Mesenchymal stem cell (in vitro differentiated cells and primary cell): ENCODE data around the gene ZBTB24.

Source experiments
- DNase-seq: peaks from one replicate; pipeline ENCODE4 v3.0.0-alpha.2; 2013
- H2AFZ ChIP-seq: one replicate; pipeline ENCODE4 v1.6.1; 2013; ENCODE audit warnings: low read depth, mild to moderate bottlenecking, control low read depth, inconsistent platforms, low read length, moderate library complexity
- H2AK5ac ChIP-seq: 2 replicates; pipeline ENCODE4 v1.6.1; 2013; ENCODE audit warnings: low read length, moderate library complexity, mild to moderate bottlenecking, inconsistent platforms; ENCODE audit not compliant: severe bottlenecking
- H2BK120ac ChIP-seq: one replicate; pipeline ENCODE4 v1.6.1; 2013; ENCODE audit warnings: low read depth, mild to moderate bottlenecking, inconsistent platforms, low read length, moderate library complexity
- H2BK12ac ChIP-seq, 2 experiments: one replicate each; pipeline ENCODE4 v1.6.1; 2013; ENCODE audit warnings: inconsistent platforms in 2 of 2, low read length in 2 of 2, mild to moderate bottlenecking in 2 of 2, moderate library complexity in 2 of 2, control low read depth in 1 of 2
- H2BK15ac ChIP-seq: one replicate; pipeline ENCODE4 v1.6.1; 2013; ENCODE audit warnings: mild to moderate bottlenecking, low read depth, inconsistent platforms; ENCODE audit not compliant: poor library complexity, severe bottlenecking
- H2BK5ac ChIP-seq: 2 replicates; pipeline ENCODE4 v1.6.1; 2013; ENCODE audit warnings: low read depth, mild to moderate bottlenecking, low read length, control low read depth, inconsistent platforms; ENCODE audit not compliant: poor library complexity, severe bottlenecking
- H3K14ac ChIP-seq, 2 experiments: one replicate each; pipeline ENCODE4 v1.6.1; 2013; ENCODE audit warnings: inconsistent platforms in 2 of 2, low read length in 2 of 2, control low read depth in 1 of 2, mild to moderate bottlenecking in 1 of 2, moderate library complexity in 1 of 2
- H3K18ac ChIP-seq, 2 experiments: one replicate each; pipeline ENCODE4 v1.6.1; 2013; ENCODE audit warnings: inconsistent platforms in 2 of 2, low read length in 2 of 2, control low read depth in 1 of 2, low read depth in 1 of 2, mild to moderate bottlenecking in 1 of 2
- H3K23ac ChIP-seq, 2 experiments: one replicate each; pipeline ENCODE4 v1.6.1; 2013; ENCODE audit warnings: inconsistent platforms in 2 of 2, low read length in 2 of 2, mild to moderate bottlenecking in 2 of 2, moderate library complexity in 2 of 2, control low read depth in 1 of 2
- H3K27ac ChIP-seq: 2 replicates; pipeline ENCODE4 v1.5.1; 2013; ENCODE audit warnings: mild to moderate bottlenecking, moderate library complexity, low read length, control low read depth, inconsistent platforms; ENCODE audit not compliant: poor library complexity, severe bottlenecking
- H3K27me3 ChIP-seq, 2 experiments: 2 replicates each; pipeline versions ENCODE4 v1.6.1 to v1.7.0; 2013; ENCODE audit warnings: low read length in 2 of 2, mild to moderate bottlenecking in 2 of 2, moderate library complexity in 2 of 2, control low read depth in 1 of 2, inconsistent platforms in 1 of 2; ENCODE audit not compliant: control insufficient read depth in 1 of 2, insufficient read depth in 1 of 2
- H3K36me3 ChIP-seq, 2 experiments: 2 replicates each; pipeline versions ENCODE4 v1.6.1 to v1.7.0; 2013; ENCODE audit warnings: low read length in 2 of 2, control low read depth in 1 of 2, inconsistent platforms in 1 of 2, low read depth in 1 of 2, mild to moderate bottlenecking in 1 of 2; ENCODE audit not compliant: insufficient read depth in 2 of 2, control insufficient read depth in 1 of 2
- H3K4ac ChIP-seq, 2 experiments: one replicate each; pipeline ENCODE4 v1.6.1; 2013; ENCODE audit warnings: inconsistent platforms in 2 of 2, low read length in 2 of 2, mild to moderate bottlenecking in 2 of 2, moderate library complexity in 2 of 2, control low read depth in 1 of 2, low read depth in 1 of 2
- H3K4me1 ChIP-seq: 2 replicates; pipeline ENCODE4 v1.6.1; 2013; ENCODE audit warnings: low read depth, low read length, control low read depth; ENCODE audit not compliant: control insufficient read depth, insufficient read depth
- H3K4me2 ChIP-seq: 2 replicates; pipeline ENCODE4 v1.6.1; 2013; ENCODE audit warnings: low read length, mild to moderate bottlenecking, inconsistent platforms; ENCODE audit not compliant: poor library complexity, severe bottlenecking
- H3K4me3 ChIP-seq, 2 experiments: 2 replicates each; pipeline versions ENCODE4 v1.5.1 to v1.7.0; 2013; ENCODE audit warnings: low read length in 2 of 2, mild to moderate bottlenecking in 2 of 2, control low read depth in 1 of 2, low read depth in 1 of 2; ENCODE audit not compliant: insufficient read depth in 1 of 2
- H3K79me1 ChIP-seq: replicated peaks from 2 replicates; pipeline ENCODE4 v1.6.1; 2013; ENCODE audit warnings: mild to moderate bottlenecking, control low read depth, low read length, inconsistent platforms; ENCODE audit not compliant: poor library complexity, severe bottlenecking
- H3K9ac ChIP-seq: 2 replicates; pipeline ENCODE4 v1.7.0; 2013; ENCODE audit warnings: mild to moderate bottlenecking, low read length, moderate library complexity
- H3K9me3 ChIP-seq: 2 replicates; pipeline ENCODE4 v1.7.0; 2013; ENCODE audit warnings: mild to moderate bottlenecking, low read length; ENCODE audit not compliant: control insufficient read depth
- H4K8ac ChIP-seq: one replicate; pipeline ENCODE4 v1.6.1; 2013; ENCODE audit warnings: inconsistent platforms, mild to moderate bottlenecking, low read length, moderate library complexity
- H4K91ac ChIP-seq: one replicate; pipeline ENCODE4 v1.6.1; 2013; ENCODE audit warnings: mild to moderate bottlenecking, low read length, inconsistent platforms
- WGBS: methylation state at CpG from one replicate; pipeline ENCODE4 v1.1.7; 2013; ENCODE audit warnings: mixed read lengths; 5-methylcytosine and 5-hydroxymethylcytosine counted together

ZBTB24 gene

DNA sequence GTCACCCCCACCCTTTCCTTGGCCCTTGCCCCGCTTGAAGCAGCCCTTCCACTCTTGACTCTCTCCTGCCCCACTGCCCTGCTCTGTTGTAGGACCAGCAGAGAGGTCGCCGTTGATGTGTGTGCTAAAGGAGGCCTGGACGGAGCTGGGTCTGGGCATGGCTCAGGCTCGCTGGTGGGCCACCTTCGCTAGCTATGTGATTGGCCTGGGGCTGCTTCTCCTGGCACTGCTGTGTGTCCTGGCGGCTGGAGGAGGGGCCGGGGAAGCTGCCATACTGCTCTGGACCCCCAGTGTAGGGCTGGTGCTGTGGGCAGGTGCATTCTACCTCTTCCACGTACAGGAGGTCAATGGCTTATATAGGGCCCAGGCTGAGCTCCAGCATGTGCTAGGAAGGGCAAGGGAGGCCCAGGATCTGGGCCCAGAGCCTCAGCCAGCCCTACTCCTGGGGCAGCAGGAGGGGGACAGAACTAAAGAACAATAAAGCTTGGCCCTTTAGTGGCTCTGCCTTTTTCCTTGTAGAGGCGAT, 39.5 kb downstream of the ZBTB24 start:
- Histone ChIP-seq H2AFZ (no peak overlapping the region), H3K9ac (no peak overlapping the region), H3K9me3 (no peaks in the 10 kb centered on the region), H3K18ac (no peak overlapping the region), H3K27me3 (no peaks in the 10 kb centered on the region), H3K4me2 (no peak overlapping the region), H2AK5ac (no peak overlapping the region), H2BK5ac (no peak overlapping the region), H3K4me3 (no peak overlapping the region), H4K8ac (no peak overlapping the region), H2BK12ac (no peak overlapping the region), H3K14ac (no peak overlapping the region), H3K79me1 (peaks cover 26% of the 10 kb centered on the region), H3K4me1 (peaks cover 15% of the 10 kb centered on the region), H2BK120ac (no peak overlapping the region), H3K23ac (no peak overlapping the region), H3K4ac (no peak overlapping the region), H3K27ac (no peak overlapping the region), H4K91ac (no peak overlapping the region), H3K36me3 (peaks cover 57 to 66% of the 10 kb centered on the region in 2 experiments), H2BK15ac (no peak overlapping the region)
- 95% methylated on average over 10 of the region's 10 CpGs for WGBS
- no peak for DNase-seq

DNA sequence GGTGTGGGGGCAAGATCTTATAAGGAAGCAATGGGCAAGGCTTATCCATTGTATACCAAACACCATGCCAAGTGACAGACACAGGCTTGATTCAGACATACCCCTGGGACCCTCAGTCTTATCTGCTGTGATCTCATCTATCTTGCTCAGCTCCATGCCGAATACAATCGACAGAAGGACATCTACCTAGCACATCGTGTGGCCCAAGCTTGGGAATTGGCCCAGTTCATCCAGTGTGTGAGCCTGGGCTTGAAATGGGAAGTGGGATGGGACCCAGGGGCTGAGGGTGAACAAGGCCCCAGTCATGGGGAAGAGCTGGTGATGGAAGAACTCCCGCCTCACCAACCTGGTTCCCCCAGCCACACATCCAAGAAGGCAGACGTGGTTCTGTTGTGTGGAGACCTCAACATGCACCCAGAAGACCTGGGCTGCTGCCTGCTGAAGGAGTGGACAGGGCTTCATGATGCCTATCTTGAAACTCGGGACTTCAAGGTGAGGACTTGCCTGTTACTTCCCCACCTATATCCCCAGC, 40.6 kb downstream of the ZBTB24 start:
- no peak for DNase-seq
- Histone ChIP-seq H2AK5ac (no peak overlapping the region), H3K9me3 (no peaks in the 10 kb centered on the region), H3K79me1 (peaks cover 26% of the 10 kb centered on the region), H3K4me1 (peaks cover 13% of the 10 kb centered on the region), H3K18ac (no peak overlapping the region), H3K27ac (no peak overlapping the region), H3K36me3 (peaks cover 55 to 56% of the 10 kb centered on the region in 2 experiments), H3K4ac (no peak overlapping the region), H2BK12ac (no peak overlapping the region), H2BK5ac (no peak overlapping the region), H3K4me2 (no peak overlapping the region), H3K4me3 (peak overlapping the region in 1 of 2 experiments; percentile 87), H2BK120ac (no peak overlapping the region), H3K14ac (no peak overlapping the region), H3K9ac (no peak overlapping the region), H4K8ac (peak overlapping the region; percentile 1), H3K27me3 (no peaks in the 10 kb centered on the region), H2BK15ac (no peak overlapping the region), H4K91ac (no peak overlapping the region), H2AFZ (no peak overlapping the region), H3K23ac (no peak overlapping the region)
- WGBS = 83% methylated on average over 6 of the region's 6 CpGs

DNA sequence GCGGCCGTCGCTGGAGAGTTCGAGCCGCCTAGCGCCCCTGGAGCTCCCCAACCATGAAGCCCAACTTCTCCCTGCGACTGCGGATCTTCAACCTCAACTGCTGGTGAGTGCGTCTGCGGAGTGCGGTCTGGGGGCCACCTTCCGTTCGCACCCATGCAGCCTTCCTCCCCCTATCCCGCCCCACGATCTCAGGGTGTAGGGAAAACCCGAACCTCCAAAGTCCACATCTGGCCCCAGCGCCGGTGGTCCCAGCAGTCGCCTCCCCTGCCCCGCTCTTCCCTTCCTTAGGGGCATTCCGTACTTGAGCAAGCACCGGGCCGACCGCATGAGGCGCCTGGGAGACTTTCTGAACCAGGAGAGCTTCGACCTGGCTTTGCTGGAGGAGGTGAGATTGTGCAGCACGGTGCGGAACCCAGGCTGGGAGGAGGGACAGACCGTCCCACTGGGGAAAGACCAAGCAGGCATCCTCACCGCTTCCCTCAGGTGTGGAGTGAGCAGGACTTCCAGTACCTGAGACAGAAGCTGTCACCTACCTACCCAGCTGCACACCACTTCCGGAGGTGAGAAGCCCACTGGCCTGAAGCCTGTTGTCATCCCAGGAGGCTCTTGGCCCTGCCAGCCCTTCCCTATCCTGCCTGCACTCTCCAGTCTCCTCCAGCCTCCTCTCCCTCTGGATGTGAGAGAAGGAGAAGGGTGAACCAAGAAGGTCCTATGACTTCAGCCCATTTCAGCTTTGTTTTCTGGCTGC, 41.8 kb downstream of the ZBTB24 start:
- peak overlapping the region; percentile 47 for H3K27ac ChIP-seq
- H3K4me2 ChIP-seq = peak overlapping the region; percentile 98
- H3K18ac ChIP-seq = peak overlapping the region; percentile 82 to 97
- DNase-seq = peak; percentile 85
- H3K27me3 ChIP-seq = no peaks in the 10 kb centered on the region
- 4% methylated on average over 28 of the region's 31 CpGs for WGBS
- no peak overlapping the region for H2AK5ac ChIP-seq
- peak overlapping the region in 1 of 2 experiments; percentile 37 for H2BK12ac ChIP-seq
- peaks cover 22% of the 10 kb centered on the region for H3K79me1 ChIP-seq
- peak overlapping the region; percentile 65 for H2BK120ac ChIP-seq
- H3K4me3 ChIP-seq = peak overlapping the region; percentile 86 to 87
- H3K4ac ChIP-seq = peak overlapping the region; percentile 26 to 77
- H3K14ac ChIP-seq = peak overlapping the region; percentile 82 to 94
- H3K23ac ChIP-seq = peak overlapping the region in 1 of 2 experiments; percentile 90
- H3K9ac ChIP-seq = peak overlapping the region; percentile 97
- no peak overlapping the region for H2BK5ac ChIP-seq
- H2BK15ac ChIP-seq = peak overlapping the region; percentile 91
- H3K9me3 ChIP-seq = no peaks in the 10 kb centered on the region
- H3K4me1 ChIP-seq = peaks cover 13% of the 10 kb centered on the region
- peaks cover 43 to 44% of the 10 kb centered on the region in 2 experiments for H3K36me3 ChIP-seq
- peak overlapping the region; percentile 90 for H2AFZ ChIP-seq
- peak overlapping the region; percentile 96 for H4K8ac ChIP-seq
- H4K91ac ChIP-seq = peak overlapping the region; percentile 88
